Cardiac septum (tissue), 1 donor: ENCODE measurements around the gene GPC3. TPM values are rescaled to one million over a fixed set of nuclear protein-coding genes. Genes with fewer than 3 reads are reported as not detected.
"Not testable (repeated sequence)": the region's sequence is repeated elsewhere in the genome, so short reads cannot be mapped to it uniquely, and the experiment has no call there.

Source experiments
- DNase-seq: peaks from one replicate; pipeline ENCODE4 v3.0.0-alpha.2; 2020; ENCODE audit warnings: low spot score
- intact Hi-C: fragments of 100-400 bp; cut with DNase I; formaldehyde crosslinking; loops from one replicate; pipeline ENCODE4 v1.14.0; 2022
- total RNA-seq: library from RNA; stranded (reverse); fragmentation: NEBNext Ultra II Directional; extraction: Animal tissue kit (Norgen Biotek cat#: 25700); gene quantifications from one replicate; pipeline ENCODE4 v1.2.1, GENCODE V29; 2021
- donor health status: DM: no; HTN: no; CAD: no.

Gene GPC3
- total RNA-seq, 1 donor from 2014 or later = 1.6 TPM

DNA sequence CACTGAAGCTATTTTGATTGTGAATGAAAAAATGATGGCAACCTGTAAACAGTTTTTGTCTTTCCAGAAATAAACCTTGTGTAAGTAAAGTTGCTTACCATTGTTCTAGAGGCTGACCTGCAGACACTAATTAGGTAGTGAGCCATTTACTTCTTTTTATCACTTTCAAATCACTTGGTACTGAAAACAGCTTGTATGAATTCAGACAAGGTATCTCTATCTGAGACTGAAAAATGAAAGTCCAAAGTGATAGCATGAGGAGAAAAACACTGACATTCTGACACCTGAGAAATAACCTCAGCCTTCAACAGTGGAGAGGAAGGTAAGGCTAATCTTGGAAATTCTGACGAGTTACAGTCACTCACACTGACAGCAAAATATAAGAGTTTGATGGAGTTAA, 238.8 kb downstream of the GPC3 start:
- no peak for DNase-seq
- intact Hi-C loops = no loop called here

DNA sequence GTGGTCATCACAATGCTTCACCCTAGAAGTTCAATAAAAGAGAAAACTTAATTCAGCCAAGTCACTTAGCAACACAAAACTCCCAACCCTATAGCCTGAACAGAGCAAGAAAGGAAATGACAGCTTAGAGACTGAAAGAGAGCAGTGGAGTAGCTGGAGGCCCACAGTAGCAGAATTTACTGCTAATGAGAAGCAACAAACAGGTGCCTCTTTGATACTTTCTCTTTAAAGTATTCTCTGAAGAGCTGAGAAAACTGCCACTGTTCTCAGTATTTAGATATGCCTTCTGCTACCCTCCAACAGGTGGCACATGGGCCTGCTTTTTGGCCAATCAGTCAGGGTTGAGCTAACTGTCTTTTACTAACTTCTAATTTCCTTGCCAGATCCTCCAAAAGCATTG, 240.0 kb downstream of the GPC3 start:
- DNase-seq = no peak
- intact Hi-C loops = no loop called here

DNA sequence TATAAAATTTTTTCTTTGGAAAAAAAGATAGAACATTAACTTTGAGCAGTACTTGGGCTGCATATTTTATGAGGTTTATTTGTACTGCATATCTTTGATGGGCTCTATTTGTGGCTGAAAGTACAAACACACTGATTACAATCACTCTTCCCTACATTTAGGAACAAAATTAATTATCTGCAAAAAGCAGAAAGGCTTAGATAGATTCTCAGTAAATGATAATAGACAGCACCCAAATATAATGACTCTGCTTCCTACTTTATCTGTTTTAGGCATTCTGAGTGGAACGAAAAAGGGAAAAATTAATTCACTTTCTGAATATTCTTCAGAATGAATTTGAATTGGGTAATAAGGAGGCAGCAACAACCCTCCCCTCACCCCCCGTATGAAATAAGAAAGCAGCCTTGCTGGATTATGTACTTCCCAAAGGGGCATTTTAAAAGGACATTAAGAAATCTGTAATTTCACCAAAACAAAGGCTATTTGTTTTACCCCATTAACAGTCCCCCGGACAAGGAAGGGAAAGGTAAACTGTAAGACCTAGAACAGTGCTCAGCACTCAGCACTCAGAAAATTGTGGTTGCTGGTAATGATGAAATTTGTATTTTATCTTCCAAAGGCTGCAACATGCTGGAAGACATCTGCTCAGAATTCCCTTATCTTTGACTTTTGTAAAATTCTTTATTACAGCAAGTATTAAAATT, 242.6 kb downstream of the GPC3 start:
- intact Hi-C loops = no loop called here
- DNase-seq = no peak

DNA sequence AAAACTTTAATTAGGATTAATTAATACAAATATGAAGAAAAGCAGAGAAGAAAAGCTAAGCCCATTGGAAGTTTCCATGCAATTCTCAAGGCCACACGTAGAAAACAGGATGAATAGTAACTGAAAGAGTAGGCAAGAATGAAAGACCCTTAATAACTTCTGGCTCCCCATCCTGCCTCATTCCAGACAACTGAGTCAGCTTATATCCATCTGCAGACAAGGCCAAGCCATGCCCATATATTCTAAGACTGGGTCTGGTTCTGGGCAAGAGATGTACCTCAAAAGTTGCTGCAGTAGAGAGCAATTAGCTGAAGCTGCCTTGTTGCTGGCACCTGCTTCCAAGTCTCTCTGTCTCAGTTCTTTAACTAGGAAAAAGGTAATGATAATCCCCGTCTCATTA, 244.1 kb downstream of the GPC3 start:
- no peak for DNase-seq
- intact Hi-C loops = no loop called here

DNA sequence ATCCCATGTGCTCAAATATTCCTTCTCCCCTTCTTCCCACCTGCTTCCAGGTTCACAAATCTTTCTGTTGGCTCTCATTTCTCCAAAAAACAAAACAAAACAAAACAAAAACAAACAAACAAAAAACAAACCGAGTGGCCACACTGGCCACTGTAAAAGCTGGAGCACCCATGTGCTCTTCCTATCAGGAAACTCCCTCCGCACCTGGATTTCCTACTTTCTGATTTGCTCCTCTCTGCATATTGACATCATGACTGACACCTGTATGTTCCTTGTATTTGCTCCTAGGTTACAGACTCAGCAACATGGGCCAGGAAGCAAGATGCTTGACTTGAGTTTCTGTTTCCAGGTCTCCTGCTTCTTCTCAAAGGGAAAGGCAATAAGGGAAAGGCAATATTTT, 258.8 kb downstream of the GPC3 start:
- intact Hi-C loops = no loop called here
- DNase-seq = no peak

DNA sequence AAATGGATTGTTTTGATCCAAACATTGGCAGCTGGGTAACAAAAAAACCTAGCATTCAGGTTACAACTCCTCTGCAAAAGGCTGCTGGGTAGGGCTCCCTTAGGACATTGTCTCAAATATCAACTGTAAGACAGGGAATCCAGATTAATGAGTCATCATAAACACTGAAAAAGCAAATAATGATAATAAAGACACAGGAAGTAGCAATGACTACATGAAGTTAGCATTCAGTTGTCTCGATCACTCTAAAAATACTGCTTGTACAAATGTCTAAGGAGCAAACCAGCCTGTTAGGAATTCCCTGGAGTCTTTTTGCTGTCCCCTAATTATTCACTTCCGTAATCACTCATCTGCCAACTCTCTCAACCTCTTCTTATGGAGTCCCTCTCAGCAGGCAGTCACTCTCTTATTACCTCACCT, 259.2 kb downstream of the GPC3 start:
- intact Hi-C loops = no loop called here
- no peak for DNase-seq

DNA sequence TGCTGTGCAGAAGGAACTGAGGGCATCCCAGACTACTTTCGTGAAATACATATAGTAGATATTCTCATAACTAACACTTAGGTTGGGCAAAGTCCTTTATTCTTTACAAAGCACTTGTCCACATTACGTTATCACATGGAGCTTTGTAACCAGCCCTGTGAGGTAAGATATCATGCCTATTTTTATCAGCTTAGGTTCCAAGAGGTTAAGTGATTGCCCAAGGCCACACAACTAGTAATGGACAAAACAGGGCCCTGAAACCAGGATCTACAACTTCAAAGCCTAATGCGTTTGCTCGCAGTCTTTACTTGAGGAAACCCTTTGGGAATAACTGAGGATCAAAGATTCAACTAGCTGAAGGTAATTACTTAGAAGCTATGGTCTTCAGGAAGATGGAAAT, 261.5 kb downstream of the GPC3 start:
- DNase-seq = no peak

DNA sequence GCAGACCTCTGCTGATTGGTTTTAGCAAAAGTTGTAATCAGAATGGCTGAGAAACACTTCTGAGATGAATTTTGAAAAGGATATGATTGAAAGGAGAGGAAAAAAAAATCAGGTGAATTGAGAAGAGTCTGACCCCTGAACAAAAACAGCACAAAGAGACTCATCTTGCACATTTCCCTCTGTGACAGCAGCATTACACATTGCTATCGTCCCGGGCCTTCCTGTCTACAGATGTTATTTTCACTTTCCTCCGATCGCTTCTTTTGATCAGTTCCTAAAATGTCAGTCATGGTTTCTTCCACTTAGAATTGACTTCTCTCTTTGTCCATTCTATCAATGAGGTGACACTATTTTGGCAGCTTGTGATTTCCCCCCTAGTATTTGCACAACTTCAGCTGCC, 262.6 kb downstream of the GPC3 start:
- no peak for DNase-seq
- intact Hi-C loops = no loop called here

More for the DNA sequence above, 261.5 kb downstream of the GPC3 start:
- intact Hi-C loops = no loop called here

DNA sequence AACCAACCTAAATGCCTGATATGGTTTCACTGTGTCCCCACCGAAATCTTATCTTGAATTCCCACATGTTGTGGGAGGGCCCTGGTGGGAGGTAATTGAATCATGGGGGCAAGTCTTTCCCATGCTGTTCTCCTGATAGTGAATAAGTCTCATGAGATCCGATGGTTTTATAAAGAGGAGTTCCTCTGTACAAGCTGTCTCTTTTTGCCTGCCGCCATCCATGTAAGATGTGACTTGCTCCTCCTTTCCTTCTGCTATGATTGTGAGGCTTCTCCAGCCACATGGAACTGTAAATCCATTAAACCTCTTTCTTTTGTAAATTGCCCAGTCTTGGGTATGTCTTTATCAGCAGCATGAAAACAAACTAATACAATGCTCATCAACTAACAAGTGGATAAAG, 265.1 kb downstream of the GPC3 start:
- DNase-seq, intact Hi-C loops: not testable (repeated sequence)

DNA sequence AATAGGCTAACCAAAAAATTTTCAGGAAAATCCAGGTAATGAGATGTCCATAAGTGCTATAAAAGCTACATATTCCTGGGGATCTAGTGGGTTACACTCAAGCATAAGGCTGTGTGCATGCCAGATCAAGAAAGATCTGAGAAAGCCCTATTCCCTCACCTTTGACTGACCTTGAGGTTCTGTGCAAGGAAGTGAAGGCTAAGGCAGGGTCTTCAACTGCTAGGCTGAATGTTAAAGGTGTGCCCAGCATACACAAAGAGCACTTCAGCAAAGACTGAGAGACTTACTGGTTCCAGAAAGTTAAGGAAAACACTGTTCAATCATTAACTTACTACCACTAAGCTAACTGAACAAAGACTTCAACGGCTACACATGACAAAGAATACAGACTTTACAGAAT, 269.7 kb downstream of the GPC3 start:
- intact Hi-C loops = no loop called here
- no peak for DNase-seq

DNA sequence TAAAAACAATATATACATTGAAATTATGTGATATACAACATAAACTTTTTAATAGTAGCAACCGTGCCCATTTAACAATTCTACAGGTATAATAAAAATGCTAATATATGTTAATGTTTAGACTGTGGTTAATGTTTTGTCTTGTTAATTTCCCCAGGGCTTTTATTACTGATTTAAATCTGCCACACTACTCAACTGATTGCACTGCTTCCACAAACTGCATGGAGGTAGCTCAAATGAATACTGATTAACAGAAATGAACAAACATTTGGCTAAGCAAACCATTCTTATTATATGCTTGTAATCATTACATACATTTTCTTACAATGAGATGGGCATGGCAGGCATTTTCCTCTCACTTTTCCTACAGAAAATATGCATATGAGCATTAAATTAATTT, 275.9 kb downstream of the GPC3 start:
- no peak for DNase-seq
- intact Hi-C loops = no loop called here

DNA sequence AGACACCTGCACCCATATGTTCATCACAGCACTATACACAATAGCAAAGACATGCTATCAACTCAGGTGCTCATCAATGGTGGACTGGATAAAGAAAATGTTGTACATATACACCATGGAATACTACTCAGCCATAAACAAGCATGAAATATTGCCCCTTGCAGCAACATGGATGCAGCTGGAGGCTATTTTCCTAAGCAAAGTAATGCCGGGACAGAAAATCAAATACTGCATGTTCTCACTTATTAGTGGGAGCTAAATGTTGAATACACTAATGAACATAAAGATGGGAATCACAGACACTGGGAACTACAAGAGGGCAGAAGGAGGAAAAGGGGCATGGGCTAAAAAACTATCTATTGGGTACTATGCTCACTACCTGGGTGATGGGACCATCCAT, 278.5 kb downstream of the GPC3 start:
- DNase-seq = no peak
- intact Hi-C loops = no loop called here

DNA sequence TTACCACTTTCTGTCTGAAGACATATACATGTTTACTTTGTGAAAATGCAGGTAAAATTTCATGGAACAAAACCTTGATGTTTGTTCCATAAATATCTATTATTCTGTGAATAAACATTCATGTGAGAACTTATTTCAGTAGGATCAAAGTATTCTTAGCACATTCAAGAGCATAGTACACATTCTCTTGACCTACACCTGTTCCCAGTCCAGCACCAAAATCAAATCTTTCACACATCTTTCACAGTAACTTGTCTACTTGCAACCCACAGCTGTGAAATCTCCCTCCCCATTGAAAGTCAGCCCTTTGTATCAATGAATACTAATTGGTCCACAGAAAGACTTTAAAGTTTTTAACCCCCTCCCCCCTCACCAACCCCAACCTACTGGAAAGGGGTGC, 283.2 kb downstream of the GPC3 start:
- no peak for DNase-seq
- intact Hi-C loops = no loop called here

DNA sequence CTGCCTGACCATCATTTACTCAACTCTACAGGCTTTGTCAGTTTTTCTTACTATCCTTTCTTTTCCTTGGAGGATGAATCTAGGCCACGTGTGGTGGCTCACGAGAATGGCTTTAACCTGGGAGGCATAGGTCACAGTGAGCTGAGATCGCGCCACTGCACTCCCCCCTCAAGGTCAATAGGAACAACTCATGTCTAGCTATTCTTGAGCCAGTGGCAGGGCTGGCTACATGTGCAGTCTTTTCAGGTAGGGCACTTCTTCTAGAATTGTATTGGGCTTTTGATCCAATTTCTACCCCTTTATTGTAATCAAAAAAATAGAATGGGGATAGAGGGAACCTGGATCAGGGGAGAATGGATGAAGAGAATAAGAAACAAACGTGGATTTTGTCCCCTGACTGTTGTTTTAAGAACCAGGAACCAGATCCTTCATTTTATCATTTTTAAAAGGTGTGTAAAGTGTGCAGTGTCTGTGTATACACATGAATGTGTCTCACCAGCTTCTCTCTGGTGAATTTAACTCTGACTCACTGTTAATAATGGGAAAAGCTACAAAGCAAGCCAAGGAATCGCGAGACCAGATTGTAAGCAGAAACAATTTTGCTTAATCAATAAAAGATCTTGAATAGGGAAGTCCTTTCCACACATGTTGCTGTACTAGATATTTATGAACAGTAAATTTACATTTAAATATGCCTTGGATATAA, 286.2 kb downstream of the GPC3 start:
- no peak for DNase-seq
- intact Hi-C loops = no loop called here

DNA sequence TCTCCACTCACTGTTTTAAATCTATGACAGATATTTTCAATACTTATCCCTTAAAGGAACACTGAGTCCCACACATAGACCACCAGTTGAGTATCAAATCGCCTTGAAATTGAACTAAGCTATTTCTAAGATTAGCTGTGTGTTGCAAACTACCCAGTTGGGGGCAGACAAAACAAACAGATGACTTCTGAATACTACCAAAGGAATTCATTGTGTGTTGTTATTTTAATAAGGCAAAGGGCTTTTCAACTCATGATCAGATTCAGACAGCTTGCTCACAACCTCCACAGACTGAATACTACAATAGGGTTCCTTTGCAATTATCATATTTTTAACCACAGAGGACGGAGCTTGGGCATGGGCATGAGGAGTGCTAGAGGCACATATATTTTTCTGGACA, 287.1 kb downstream of the GPC3 start:
- intact Hi-C loops = no loop called here
- no peak for DNase-seq

DNA sequence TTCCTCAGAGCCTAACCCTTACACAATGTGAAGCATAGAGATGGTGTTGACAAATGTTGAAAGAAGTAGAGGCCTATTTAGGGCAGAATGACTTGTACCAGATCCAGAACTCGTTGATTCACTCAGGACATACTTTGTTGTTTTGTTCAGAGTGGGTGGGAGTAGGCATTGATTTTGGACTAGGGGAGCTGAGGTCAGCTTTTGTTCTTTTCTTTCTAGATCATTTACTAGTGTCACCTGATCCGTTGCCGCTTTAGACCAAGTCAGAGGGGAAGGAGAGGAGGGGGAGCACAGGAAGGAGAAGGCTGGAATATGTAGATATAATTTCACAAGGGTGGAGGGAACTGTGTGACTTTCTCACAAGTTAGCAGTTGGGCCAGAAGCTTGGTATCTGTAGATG, 287.7 kb downstream of the GPC3 start:
- intact Hi-C loops = no loop called here

DNA sequence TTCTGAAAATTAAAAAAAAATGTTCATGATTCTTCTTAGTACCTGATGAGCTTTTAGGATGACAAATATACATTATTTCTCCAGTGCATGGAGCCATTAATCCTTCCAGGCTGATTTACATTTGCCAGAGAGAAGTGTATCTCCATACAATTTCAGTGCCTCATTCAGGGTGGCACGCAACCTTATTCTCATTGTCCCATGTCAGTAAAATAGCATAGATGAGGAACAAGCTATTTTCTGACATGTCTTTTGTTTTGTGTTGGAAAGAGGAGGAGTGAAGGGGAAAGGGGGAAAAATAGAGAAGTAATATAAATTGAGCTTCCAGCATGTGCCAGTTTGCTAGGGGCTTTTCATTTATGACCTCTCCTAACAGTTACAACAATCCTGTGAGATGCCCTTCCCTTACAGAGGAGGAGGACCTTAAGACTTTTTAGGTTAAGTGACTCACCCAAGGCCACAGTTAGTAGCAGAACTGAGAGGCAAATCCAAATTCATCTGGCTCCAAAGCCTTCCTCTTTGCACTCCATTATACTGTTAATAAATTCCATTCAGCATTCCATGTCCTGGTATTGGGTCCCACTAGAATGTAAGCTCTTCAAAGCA, 295.3 kb downstream of the GPC3 start:
- intact Hi-C loops = no loop called here
- DNase-seq = no peak

More for the DNA sequence above, 287.7 kb downstream of the GPC3 start:
- no peak for DNase-seq

DNA sequence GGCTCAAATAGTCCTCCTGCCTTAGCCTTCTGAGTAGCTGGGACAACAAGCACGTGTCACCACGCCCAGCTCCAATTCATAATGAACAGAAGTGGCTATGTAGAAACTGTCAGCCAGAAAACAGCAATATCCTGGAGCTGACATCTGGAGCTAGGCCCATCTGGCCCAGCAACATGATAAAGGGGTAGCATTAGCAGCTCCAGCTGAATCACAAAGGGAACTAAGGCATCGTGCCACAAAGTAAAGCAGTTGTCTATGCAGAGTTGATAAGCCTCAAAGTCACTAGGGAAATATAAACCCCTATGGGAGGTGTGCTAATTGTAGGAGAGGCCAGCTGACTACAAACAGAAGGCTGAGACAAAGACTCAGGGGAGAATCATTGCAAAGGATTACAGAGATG, 299.6 kb downstream of the GPC3 start:
- DNase-seq = no peak
- intact Hi-C loops = no loop called here

DNA sequence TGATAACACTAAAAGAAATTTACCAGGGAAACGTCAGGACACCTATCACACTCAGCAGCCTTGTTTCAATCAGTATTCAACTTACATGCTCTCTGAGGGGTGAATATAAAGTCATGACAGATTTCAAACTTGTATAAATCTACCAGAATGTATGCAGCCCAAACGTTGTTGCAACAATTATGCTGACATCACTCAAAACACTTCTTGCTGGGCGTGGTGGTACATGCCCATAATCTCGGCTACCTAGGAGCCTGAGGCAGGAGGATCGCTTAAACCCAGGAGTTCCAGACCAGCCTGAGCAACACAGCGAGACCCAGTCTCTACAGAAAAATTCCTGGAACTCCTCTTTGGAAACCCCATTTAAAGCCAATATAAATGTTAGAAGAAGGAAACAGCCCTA, 303.5 kb downstream of the GPC3 start:
- intact Hi-C loops = no loop called here
- DNase-seq = no peak

DNA sequence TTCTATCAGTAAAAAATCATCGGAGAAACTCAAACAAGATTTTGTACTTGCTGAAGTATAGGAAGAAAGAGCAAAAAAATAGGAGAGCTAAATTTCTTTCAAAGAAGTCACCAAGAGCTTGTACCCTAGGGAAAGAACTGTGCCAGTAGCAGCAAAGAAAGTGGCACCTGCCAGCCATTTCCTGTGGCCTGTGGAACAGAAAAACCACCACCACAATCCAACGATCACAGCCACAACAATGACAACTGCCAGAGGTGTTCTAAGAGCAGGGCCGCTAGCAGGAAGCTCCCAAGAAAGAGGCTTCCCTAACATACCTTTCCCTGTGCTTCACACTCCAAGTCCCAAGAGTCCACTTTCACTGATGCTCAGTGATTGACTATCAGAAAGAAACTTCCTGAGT, 304.0 kb downstream of the GPC3 start:
- DNase-seq = no peak
- intact Hi-C loops = no loop called here
